RPMI8226 (cell line): ENCODE measurements around the gene ATP5F1D.

ENCODE experiments used
- DNase-seq: peaks from one replicate; pipeline ENCODE4 v3.0.0-alpha.2; 2015

Gene ATP5F1D

DNA sequence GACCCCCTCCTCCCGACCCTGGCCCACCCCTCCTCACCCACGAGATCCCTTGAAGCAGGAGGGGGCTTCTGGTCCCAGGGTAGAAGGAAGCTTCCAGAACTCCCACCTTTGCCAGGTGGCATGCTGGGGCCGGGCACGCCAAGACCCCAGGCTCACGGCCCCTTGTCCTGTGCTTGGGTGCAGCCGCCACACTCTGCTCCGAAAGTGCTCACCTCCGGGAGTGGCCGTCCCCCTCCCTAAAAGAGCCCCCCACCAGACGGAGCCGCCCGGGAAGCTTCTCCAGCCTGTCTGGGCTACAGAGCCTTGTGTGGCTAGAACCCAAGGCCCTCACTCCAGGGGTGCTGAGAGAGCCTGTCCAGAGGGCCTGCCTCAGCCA is 42.4 kb downstream of the ATP5F1D start:
- DNase-seq = no peak

DNA sequence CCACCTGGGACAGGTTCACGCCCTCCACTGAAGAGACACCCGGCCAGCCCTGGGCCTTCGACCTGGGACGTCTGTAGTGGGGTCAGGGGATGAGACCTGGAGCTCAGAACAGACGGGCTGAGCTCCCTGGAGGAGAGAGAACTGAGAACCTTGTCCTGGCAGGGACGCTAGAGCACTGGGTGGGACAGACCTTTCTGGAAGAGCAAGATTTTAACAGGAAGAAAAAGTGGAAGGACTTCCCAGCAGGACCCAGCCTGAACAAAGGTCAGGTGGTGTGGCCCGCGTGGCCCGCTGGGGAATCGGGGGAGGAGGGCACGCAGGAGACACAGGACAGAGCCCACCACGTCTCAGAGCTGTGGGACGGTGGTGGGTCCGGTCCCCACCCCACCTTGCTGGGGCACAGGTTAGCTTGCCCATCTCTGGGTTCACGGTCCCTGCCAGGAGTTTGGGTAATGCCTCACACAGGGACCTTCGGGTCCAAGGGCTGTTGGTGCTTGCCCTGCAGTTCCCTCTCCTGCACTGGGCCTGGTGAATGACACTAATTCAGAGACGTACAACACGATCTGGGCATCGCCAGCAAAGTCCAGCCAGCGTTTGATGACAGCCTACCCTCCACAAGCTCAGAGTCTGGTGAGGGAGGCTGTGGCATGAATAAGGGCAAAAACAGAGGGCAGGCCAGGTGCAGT is 42.9 kb downstream of the ATP5F1D start:
- DNase-seq = peak; percentile 21

DNA sequence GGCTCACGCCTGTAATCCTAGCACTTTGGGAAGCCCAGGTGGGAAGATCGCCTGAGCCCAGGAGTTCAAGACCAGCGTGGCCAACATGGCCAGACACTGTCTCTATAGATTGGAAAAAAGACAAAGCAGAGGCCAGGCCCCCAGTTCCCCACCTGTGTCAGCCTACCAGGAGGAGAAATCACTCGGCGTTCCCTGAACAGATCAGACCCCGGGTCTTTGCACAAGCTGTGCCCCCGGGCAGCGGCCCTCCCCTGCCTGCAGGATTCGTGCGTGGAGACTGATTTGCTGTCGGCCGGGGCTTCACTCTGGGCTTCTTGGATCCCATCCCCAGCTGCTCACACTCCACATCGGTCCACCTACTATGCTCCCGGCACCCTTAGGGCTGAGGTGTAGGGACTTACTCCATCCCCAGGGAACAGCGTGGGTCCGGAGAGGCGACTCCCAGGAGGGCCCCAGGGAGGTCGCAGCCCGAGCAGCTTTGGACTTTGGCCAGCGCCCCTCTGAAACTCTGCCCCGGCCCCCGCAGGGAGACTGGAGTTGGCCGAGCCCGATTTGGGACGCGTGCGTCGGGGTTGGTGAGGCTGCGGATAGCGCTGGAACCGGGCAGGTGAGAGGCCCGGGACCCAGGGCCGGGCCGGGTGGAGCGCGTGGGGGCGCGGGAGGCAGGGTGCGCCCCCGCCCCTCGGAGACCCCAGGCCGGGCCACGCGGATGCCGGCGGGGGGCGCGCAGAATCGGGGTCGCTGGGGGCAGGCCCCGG is 43.6 kb downstream of the ATP5F1D start:
- no peak for DNase-seq

DNA sequence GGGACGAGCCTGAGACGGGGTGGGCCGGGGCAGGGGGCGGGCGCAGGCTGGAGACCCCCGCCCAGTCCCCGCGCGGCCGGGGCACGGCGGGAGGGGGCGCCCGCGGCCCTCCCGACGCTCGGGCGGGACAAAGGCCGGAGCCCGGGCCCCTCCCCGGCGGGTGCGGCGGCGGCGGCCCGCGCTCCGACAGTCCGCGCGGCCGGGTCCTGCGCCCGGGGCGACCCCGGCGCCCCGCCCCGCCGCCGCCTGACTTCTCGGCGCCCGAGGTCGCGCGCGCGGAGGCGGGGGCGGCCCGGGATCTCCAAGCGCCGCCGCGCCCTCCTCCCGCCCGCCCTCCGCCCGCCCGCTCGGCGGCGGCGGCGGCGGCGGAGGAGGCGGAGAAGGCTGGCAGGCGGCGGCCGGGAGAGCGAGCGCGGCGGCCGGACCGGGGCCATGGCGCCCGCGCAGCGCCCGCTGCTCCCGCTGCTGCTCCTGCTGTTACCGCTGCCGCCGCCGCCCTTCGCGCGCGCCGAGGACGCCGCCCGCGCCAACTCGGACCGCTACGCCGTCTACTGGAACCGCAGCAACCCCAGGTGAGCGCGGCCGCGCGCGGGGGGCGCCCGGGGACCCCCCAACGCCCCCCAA is 44.3 kb downstream of the ATP5F1D start, which contains the start of gene EFNA2:
Gene EFNA2 (plus strand): TSS at position 137 of the 624 bp plus-strand sequence. CDS start 296 bp downstream, at position 433.
- DNase-seq = peak; percentile 18

DNA sequence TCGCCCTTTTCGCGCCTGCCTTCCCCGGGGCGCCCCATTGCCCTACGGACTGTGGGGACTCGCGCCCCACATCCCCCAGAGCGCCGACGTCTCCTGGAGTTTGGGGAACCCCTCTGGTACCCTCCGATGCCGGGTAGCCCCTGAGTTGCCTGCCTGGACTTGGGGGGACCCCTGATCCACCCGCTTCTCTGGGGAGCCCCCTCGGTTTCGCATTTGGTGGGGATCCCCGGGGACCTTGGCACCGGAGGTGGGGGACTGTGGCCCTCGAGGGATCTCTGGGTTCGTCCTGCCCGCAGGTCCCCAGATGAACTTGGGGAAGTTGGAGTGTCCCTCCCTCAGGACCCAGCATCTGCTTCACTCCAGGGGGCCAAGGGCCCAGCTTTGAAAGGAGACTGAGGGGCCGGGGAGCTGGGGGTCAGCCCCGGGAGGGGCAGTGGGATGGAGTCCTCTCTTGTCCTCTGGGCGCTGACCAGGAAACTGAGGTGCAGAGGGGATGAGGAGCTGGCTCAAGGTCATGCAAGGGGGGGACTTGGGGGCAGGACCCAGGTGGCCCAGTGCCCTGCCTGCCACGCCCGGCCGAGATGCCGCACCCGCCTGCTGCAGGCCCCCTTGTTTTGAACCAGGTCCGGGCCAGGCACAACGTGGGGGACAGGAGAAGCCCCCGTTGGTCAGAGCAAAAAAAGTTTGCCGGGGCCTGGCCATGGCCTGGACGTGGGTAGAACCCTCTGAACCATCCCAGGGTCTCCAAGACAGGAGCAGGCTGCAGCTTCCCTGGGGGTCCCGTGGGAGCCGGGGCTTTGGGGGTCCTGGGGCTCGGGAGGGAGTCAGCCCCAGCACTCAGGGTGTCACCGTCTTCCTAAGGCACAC is 45.2 kb downstream of the ATP5F1D start:
- DNase-seq = no peak

DNA sequence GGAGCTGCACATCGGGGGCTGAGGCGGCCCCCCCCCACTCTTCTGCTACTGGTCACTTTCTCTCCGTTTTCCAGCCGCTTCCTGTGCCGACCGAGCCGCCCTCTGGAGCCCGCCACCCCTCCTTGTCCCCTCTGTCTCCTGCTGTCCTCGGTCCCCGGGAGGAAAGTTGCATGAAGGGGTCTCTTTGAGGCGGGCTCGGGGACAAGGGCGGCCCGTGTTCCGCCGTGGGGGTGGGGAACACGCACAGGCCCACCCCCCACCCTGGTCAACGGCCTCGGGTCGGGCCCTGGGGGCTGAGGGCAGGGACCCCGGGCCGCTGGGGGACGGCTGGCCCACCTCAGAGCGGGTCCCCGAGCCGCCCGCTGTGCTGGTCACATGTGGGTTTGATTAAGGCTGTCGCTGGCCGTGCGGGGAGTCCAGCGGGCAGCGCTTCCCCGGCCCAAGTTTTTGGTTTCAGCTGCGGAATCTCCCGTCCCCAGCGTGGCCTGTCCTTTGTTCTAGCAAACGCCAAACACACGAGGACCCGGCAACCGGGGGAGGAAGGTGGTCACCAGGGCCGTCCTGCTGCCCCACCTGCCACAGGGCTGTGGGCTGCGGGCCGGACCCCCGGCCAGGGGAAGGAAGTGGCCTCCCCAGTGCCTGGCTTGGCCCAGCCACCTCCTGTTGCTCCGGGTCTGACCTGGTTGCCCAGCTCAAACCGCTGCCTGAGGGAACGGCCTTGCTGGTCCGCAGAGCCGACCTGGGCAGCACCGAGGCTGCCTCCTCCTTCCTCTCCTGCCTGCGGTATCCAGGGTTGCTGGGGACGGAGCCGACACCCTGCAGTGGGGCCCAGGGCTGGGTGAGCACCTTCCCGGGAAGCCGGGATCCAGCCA is 46.0 kb downstream of the ATP5F1D start:
- DNase-seq = no peak

DNA sequence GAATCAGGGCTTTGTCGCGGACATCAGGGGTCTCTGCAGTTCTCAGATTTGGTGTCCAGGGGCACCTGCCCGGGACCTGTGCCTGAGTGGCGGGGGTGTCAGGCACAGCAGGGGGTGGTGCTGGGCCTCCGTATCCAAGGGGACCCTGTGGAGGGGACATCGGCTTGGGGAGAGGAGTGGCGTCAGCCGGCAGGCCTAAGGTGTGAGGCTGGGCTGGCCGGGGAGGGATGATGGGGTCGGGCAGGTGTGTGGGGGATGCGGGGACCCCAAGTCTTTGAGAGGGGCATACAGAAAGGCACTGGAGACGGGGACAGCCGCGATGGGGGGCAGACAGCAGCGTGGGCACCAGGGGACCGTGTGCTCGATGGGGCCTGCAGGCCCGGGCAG is 46.7 kb downstream of the ATP5F1D start:
- no peak for DNase-seq

DNA sequence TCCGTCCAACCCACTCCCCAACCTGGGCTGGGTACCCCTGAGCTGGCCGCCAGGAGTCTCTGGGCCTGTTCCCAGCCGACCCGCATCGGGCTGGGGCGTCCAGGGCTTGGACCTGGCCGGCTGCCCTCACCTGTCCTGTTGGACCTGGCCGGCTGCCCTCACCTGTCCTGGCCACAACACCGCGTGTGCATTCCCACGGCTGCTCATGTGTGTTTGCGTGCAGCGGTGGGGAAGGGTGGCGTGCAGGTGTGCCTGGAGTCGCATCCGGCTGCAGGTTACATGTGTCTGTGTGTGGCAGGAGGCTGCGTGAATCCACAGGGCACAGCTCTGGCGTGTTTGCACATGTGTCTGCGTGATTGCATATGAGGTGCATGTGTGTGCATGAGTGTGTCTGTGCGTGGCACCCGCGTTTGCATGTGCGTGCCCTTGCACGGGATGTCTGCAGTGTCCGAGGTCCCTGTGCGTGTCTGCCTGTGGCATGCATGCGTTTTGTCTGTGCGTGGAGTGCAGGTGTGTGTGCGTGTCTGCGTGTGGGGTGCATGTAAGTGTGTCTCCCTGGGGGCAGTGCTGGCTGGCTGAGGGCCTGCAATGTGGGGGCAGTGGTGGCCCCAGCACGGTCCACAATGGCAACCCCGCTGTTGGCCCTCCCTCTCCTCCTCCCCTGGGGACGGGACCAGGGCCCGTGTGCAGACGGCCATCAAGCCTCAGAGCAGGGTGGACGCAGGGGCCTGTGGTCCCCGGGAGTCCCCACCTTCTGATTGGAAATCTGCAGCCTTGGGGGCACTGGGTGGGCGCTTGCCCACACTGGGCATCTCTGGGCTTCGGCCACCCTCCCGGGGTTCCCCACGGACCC is 47.5 kb downstream of the ATP5F1D start:
- no peak for DNase-seq

DNA sequence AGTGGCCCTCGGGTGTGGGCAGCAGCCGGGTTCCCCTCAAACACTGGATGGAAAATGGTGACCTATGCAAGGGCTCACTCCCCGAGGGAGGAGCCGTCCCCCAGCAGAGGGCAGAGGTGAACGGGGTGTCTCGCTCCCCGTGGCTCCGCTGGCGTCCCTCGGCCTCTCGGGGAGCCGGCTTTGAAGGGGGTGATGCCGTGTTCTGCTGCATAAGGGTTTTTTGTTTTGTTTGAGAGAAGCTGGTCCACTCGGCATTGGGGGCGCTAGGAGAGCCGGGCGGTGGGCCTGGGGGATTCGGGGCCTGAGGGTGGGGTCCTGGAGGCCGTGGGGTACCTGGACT is 48.1 kb downstream of the ATP5F1D start:
- DNase-seq = peak; percentile 66

DNA sequence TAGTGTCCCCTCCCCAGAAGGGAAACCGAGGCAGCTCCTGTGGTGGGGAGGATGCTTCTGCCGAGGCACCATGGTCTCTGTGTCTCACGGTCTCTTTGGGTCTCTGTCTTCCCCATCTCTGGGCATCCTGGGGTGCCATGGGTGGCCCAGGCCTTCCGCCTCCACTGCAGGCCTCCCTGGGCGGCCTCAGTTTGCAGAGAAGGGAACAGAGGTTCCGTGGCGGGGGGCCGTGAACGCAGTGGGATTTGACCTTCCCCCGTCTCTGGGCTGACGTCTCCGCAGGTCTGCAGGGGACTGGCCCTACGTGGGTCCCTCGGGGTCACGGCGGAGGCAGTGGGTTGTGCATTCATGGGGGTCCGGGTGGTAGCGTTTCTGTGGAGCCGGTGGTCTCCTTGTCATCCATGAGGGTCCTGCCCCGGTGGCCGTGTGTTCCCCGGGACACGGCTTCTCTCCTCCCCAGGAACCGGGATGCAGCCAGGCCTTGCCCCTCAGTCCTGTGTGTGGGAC is 48.7 kb downstream of the ATP5F1D start:
- no peak for DNase-seq

DNA sequence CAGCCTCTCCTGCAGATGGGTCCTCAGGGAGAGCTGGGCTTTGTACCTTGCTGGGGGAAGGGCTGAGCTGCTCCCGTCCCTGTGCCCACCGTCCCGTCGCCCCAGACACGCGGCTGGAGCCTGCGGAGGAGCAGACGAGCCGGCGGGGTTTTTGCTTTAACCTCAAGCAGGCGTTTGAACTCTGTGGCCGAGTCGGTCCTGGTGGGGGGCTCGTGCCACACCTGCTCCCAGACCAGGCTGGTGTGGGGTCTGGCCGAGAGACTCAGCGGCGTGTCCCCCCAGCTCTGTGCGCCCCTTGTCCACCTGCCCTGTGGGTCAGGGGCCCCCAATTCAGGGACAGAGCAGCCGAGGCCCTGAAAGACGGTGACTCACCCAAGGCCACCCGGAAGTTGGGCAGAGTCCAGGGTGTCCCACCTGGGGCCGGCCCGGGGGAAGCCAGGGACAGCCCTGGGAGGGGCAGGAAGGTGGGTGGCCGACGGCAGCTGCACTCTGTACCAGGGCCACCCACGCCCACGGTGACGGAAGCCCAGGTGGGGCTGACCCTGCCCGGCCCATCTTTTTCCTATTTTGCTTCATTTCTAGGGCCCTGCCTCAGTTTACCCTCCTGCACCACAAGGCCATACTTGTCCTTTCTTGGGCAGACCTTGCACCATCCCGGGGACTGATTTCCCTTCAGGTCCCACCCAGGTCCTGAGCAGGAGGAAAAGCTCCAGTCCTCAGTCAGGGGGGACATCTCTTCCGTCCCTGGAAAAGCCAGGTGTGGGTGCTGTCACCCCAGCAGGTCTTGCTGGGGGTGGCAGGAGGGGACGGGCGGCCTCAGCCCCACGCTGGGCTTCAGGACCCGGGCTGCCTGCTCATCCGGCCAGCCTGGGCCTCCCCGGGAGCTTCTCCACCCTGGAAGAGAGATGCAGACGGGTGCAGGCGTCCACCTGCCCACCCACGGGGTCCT is 49.4 kb downstream of the ATP5F1D start:
- no peak for DNase-seq

DNA sequence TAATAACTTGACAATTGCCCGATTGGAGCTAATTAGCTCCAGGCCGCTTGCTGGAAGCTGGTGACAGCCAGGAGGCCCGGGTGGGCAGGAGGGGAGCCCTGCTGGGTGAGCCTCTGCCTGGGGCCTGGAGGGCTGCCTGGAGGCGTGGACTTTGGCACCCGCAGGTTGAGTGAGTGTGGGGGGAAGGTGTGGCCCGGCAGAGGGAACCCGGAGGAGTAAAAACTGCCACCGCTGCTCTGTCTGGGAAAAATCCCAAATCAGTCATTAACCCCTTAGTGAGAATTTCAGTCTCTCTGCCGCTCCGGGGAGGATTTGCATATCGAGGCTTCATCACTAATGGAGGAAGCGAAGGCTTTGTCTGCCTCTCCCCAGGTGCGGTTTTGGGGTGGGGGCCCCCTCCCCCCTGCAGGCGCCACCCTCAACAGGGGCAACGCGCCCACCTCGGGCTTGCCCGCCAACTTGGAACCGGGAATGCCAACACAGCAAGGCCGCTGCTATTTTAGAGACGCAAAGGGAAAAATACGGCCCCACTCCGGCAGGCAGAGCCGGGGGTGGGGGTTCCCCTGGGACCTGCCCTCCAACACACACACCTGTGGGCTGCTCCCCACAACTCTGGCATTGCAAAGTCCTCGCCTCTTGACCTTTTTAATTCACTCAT is 50.3 kb downstream of the ATP5F1D start:
- no peak for DNase-seq

DNA sequence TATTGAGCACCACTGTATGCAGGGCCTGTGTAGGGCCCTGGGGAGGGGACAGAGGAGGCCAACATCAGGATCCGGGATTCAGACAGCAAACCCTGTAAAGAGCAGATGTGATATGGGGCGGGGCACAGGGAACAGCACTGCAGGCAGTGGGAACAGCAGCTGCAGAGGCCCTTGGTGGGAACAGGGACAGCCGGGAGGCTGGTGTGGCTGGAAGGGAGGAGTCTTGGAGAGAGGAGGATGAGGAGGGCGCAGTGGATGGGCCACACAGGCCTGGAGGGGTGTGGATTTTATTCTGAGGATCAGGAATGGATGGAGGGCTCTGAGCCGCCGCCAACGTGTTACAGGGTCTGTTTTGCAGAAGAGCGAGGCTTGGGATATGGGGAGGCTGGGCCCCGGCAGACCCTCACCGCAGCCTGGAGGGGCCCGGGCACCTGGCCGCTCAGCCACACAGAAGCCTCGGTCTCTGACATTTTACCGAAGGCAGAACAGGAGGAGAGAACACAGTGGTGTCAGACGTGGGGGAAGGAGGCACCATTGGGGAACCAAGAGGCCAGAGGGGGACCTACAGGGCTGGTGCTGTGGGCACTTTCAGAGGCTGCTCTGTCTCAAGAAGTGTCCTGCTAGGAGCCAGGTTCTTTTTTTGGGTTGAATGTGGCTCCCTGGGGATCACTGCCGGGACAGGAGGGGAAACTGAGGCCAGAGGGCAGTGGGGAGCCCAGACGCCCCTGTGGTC is 51.0 kb downstream of the ATP5F1D start:
- DNase-seq = no peak

DNA sequence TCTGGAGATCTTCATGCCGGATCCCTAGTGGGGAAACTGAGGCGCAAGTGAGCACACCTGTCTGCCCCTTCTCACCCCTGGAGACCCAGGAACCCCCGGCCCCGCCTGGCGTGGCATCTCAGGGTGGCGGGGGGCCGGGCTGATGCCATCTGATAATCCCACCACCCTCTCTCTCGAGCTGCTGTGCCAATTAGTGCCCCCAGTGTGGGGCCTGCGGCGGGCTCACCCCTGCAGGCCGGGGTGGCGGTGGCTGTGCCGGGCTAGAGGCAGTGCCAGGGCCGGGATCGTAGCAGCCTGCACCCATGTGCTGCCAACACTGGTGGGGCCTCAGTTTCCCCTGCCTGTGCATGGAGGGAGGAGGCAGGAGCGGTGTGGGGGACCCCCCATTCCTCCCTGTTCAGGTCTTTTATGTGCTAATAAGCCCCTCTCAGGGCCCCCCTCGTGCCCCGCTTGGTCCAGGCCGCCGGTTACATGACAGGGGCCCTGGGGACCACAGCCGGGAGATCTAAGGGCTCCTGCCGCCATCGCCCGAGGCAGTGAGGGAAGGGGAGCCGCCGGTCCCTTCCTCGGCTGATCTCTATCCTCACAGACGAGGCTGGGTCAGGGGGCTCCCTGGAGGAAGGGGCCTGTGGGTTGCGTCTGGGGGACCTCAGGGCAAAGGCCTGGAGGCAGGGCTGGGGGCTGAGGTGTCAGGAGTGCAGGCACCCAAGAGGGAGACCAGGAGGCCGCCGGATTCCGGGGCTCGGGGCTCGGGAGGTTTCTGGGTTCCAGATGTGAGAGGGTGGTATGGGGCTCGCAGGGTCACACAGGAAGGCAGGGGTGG is 52.4 kb downstream of the ATP5F1D start:
- no peak for DNase-seq
